Erythroblast (primary cell): ENCODE measurements around the gene RFPL1.

Experiments used
- DNase-seq, 2 experiments: peaks; one replicate each; lab custom pipeline; 2025; lab: John Stamatoyannopoulos, UW
- GATA1 ChIP-seq: IDR thresholded peaks from 2 replicates; pipeline ENCODE4 v1.6.1; 2011; ENCODE audit warnings: low read depth, mild to moderate bottlenecking, control low read depth, low read length, moderate library complexity
- POLR2A ChIP-seq: IDR thresholded peaks from 2 replicates; pipeline ENCODE4 v1.6.1; 2011; ENCODE audit warnings: mild to moderate bottlenecking, low read length

RFPL1 gene

GRCh38 chr22:29456211-29456671 is 17.9 kb downstream of the RFPL1 start:
- DNase-seq, result no peak
- TF ChIP-seq GATA1 (no peak), POLR2A (no peak)

- peak; percentile 41 to 56 for DNase-seq
- TF ChIP-seq GATA1 (no peak), POLR2A (no peak)
Measured at GRCh38 chr22:29457730-29458129, 19.3 kb downstream of the RFPL1 start.

- no peak for TF ChIP-seq POLR2A
- no peak for TF ChIP-seq GATA1
- DNase-seq, result no peak
Measured at GRCh38 chr22:29458551-29458950, 20.2 kb downstream of the RFPL1 start.

GRCh38 chr22:29459773-29460172 is 21.4 kb downstream of the RFPL1 start:
- no peak for DNase-seq
- no peak for TF ChIP-seq POLR2A

GRCh38 chr22:29461263-29461662 is 22.9 kb downstream of the RFPL1 start:
- DNase-seq, result no peak
- TF ChIP-seq GATA1 (no peak), POLR2A (no peak)

- TF ChIP-seq POLR2A (no peak), GATA1 (no peak)
- DNase-seq, result no peak
Measured at GRCh38 chr22:29463629-29464028, 25.2 kb downstream of the RFPL1 start.

GRCh38 chr22:29464581-29464980 is 26.2 kb downstream of the RFPL1 start:
- TF ChIP-seq GATA1 (no peak), POLR2A (no peak)
- no peak for DNase-seq

GRCh38 chr22:29469755-29470154 is 31.4 kb downstream of the RFPL1 start:
- TF ChIP-seq GATA1 (no peak), POLR2A (no peak)
- no peak for DNase-seq

- DNase-seq, result peak; percentile 73 to 84
- TF ChIP-seq POLR2A (no peak), GATA1 (no peak)
Measured at GRCh38 chr22:29470159-29470855, 31.9 kb downstream of the RFPL1 start.

GRCh38 chr22:29473001-29473400 is 34.6 kb downstream of the RFPL1 start:
- DNase-seq, result no peak
- no peak for TF ChIP-seq GATA1
- TF ChIP-seq POLR2A, result no peak

- no peak for TF ChIP-seq POLR2A
- no peak for TF ChIP-seq GATA1
- DNase-seq, result no peak
Measured at GRCh38 chr22:29475550-29475949, 37.2 kb downstream of the RFPL1 start.

GRCh38 chr22:29476116-29476515 is 37.7 kb downstream of the RFPL1 start:
- DNase-seq, result no peak

GRCh38 chr22:29477723-29478318 is 39.4 kb downstream of the RFPL1 start:
- TF ChIP-seq POLR2A (no peak), GATA1 (no peak)
- DNase-seq, result peak in 1 of 2 experiments; percentile 37

More at GRCh38 chr22:29476116-29476515, 37.7 kb downstream of the RFPL1 start:
- TF ChIP-seq GATA1 (no peak), POLR2A (no peak)
